Left forelimb (tissue), 1 donor: ENCODE data around the gene FAF2.

Experiments used
- DNase-seq: peaks from one replicate; pipeline ENCODE4 v3.0.0-alpha.2; 2018; ENCODE audit warnings: low spot score

The FAF2 gene

GRCh38 chr5:176507911-176508310, 59.7 kb downstream of the FAF2 start:
- DNase-seq = no peak

DNA sequence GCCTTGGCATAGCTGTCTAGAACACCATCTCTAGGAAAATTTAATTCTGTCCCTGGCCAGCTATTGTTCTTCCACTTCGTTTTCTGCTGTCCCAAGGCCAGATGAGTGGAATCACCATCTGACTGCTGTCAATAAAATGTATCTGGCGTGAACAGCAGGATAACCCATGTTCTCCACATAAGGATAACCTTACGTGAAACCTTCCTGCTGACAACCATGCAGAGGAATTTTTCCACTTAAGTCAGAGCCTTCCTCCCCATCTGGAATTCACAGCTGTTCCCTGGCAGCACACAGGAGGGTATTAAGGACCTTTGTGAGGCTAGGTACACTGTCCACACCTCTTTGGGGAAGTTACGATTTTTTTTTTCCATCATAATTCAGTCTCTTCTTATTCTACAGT, 60.4 kb downstream of the FAF2 start:
- no peak for DNase-seq

DNA sequence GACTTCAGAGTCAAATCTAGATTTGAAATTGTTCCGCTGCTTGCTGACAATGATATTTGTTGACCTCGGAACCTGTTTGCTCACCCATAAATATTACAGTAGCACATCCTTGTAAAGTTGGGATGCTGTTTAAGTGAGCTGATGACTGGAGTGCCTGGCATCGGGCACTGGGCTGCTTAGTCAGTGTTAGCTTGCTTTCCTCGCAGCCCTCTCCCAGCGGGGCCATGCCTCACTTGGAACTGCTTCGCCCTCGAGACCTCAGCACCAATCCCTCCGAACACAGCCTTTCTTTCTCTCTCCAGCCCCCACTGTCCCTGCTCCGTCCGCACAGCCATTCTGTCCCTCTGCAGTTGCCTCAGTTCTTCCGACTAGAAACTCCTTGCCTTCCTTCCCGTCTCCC, 65.6 kb downstream of the FAF2 start:
- DNase-seq = no peak

DNA sequence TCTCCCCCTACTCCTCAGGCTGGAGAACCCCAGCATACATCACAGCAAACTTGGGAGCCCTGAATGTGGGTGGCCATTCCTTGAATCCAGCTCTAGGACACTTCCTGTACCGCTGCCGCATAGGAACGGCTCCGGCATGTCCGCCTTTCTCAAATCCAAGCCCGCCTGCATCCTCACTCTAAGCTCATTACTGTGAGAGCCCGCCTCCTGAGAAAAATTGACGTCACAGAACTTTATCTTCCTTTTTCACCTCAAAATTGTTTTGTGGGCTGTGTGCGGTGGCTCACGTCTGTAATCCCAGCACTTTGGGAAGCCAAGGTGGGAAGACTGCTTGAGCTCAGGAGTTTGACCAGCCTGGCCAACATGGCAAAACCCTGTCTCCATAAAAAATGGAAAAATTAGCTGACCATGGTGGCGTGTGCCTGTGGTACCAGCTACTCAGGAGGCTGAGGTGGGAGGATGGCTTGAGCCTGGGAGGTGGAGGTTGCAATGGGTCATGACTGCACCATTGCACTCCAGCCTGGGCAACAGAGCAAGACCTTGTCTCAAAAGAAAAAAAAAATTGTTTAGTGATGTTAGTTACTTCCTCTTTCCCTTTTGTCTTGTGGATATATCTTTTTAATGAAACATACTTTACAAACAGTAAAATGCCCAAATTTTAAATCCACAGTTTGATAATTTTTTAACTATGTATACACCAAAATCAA, 66.2 kb downstream of the FAF2 start:
- DNase-seq = no peak

DNA sequence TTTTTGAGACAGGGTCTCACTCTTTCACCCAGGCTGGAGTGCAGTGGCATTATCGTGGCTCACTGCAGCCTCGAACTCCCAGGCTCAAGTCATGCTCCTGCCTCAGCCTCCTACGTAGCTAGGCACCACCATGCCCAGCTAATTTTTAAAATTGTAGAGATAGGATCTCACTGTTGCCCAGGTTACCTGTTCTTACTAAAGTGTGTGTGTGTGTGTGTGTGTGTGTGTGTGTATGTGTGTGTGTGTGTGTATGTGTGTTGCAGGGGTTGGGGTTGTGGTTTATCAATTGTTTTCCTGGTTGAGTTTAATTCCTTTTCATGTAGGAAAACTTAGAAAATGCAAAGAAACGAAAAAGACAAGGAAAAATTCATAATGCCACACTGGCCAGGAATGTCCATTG, 67.2 kb downstream of the FAF2 start:
- no peak for DNase-seq

GRCh38 chr5:176517053-176517661, 69.0 kb downstream of the FAF2 start:
- DNase-seq = no peak

DNA sequence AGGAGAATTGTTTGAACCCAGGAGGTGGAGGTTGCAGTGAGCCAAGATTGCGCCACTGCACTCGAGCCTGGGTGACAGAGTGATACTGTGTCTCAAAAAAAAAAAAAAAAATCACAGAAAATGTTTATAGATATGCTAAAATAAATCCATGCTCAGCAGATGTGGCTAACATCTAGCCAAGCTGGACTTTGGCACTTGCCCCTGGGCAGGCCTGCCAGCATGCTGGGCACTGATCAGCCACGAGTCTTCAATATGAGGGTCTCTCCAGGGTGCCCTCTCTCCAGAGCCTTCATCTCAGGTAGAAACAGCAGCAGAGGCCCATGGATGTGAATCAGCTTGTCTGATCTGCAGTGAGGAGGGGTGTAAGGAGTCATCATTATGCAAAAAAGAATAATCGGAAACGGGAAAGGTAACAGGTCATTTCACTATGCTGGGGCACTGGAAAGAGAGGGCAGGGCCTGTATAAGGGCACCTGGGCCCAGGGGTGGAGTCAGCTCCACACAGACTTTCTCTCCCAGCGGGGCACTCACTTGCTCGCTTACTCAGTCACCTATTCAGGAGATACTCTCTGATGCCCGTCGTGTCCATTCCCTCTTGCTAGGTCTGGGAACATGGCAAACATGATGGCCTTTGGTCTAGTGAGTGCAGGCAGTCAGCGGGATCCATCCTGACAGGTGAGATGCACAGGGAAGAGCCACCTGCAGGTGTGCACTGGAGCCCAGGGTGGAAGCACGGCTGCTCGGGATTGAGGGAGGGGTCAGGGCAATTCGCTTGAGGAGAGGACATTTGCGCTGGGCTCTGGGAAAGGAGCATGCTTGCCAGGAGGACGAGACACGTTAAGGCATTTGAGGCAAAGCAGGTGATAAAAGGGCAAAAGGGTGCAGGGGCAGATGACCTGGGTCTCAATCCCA, 71.9 kb downstream of the FAF2 start:
- DNase-seq = no peak

DNA sequence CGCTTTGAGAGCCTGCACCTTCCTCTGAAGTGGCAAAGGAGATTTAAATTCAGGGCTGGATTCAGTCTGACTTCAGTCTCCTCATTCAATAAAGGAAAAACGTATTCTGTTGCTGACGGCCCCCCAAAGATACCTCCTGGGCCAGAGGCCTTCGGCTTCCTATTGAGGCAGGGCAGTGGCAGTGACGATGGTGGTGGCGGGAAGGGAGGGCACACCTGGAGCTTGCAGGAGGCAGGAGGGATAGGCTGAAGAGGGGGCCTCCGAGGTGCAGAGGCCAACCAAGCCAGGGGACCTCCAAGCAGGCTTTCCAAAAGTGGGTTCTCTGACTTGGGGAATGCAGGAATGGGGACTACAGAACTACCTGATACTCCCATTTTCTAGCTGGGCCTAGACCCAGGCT, 73.1 kb downstream of the FAF2 start:
- no peak for DNase-seq

DNA sequence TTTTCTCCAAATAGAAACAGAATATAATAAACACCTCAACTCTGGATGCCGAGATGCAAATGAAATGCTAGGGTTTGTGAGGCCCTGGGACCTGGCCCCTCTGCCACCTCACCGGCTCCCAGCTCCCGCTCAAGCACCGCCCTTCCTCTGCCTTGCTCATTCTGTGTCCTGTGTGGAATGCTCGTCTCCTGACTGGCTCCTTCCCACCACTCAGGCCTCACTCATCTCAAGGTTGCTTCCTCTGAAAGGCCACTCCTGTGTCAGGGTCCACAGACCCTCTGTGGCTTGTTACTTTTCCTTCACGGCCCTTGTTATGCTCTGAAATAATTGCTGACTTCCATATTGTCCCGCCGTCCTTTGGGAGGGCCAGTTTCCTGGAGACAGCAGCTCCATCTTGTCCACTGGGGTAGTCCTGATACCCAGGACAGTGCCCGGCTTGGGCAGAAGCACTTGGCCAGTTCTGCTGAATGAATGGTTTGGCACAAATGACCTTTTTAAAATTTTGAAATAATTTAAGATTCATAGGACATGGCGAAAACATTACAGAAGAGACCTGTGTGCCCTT, 73.6 kb downstream of the FAF2 start:
- DNase-seq = no peak

DNA sequence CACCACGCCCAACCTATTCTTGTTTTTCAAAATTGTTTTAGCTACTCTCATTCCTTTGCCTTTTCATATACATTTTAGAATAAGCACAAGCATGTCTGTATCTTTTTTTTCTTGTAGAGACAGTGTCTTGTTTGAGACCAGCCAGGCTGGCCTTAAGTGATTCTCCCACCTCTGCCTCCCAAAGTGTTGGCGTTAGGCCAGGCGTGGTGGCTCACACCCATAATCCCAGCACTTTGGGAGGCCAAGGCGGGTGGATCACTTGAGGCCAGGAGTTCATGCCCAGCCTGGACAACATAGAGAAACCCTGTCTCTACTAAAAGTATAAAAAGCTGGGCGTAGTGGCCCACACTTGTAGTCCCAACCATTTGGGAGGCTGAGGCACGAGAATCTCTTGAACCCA, 76.0 kb downstream of the FAF2 start:
- DNase-seq = no peak

DNA sequence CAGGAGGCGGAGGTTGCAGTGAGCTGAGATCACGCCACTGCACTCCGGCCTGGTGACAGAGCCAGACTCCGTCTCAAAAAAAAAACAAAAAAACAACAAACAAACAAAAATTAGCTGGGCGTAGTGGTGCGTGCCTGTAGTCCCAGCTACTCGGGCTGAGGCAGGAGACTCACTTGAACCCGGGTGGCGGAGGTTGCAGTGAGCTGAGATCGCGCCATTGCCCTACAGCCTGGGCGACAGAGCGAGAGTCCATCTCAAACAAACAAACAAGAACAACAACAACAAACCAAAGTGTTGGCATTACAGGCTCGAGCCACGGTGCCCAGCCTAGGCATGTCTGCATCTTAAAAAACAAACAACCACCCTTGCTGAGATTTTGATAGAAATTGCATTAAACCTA, 76.8 kb downstream of the FAF2 start:
- no peak for DNase-seq

DNA sequence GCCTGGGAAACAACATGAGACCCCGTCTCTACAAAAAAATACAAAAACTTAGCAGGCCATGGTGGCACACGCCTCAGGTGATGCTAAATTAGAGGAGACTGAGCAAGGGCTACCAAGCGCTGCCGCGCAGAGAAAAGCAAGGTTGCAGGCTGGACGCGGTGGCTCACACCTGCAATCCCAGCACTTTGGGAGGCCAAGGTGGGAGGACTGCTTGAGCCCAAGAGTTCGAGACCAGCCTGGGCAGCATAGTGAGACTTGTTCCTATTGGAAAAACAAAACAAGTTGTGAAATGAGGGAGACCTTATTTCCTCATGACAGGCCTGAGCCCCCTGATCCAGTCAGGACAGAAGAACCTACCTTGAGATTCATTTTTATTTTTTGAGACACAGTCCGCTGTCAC, 77.5 kb downstream of the FAF2 start:
- no peak for DNase-seq

- DNase-seq = no peak
These were observed 78.3 kb downstream of the FAF2 start for GRCh38 chr5:176526462-176526861.

GRCh38 chr5:176527246-176528222, 79.3 kb downstream of the FAF2 start:
- DNase-seq = no peak

- DNase-seq = no peak
These were observed 80.1 kb downstream of the FAF2 start for GRCh38 chr5:176528301-176528700.

GRCh38 chr5:176528761-176529115, 80.6 kb downstream of the FAF2 start:
- no peak for DNase-seq

DNA sequence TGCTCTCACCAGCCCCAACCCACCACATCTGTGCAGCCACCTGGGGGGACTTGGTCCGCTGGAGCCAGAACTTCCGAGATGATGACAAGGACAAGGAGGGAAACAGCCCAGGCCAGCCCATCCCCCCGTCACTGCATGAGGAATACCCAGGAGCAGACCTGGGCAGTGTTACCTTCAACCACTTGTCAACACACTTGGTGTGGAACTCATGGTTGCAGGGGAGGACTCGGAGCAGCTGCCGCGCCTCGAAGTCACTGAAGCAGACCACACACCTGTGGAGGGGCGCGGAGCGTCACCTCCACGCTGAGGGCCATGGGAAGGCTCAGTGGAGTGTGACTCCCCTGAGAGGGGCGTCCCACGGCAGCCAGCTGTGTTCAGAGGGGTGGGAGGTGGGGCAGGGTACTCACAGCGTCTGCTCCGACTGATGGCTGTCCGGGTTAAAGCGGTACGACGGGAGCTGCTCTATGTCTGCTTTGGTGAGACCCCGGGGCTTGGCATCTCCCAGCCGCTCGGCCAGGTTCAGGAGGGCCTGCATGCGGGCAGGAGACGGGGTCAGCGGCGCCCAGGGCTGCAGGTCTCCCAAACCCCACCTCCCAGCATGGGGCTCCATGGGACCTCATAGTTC, 81.0 kb downstream of the FAF2 start:
- DNase-seq = no peak

- DNase-seq = no peak
These were observed 81.6 kb downstream of the FAF2 start for GRCh38 chr5:176529741-176530141.

- DNase-seq = no peak
These were observed 82.3 kb downstream of the FAF2 start for GRCh38 chr5:176530393-176530982.

- no peak for DNase-seq
These were observed 83.1 kb downstream of the FAF2 start for GRCh38 chr5:176530983-176531901.
